Astrocyte (in vitro differentiated cells and primary cell): Measurements from ENCODE around the gene PLD1. TPM values are rescaled to one million over a fixed set of nuclear protein-coding genes. Genes with fewer than 3 reads are reported as not detected.

ENCODE experiments used
- DNase-seq: peaks from one replicate; pipeline ENCODE4 v3.0.0-alpha.2; 2010; ENCODE audit warnings: low read depth
- FAIRE-seq: peaks from 2 replicates; lab custom pipeline; 2011; peaks lifted over from hg19 to GRCh38; lab: Jason Lieb, UNC
- H2AFZ ChIP-seq: 2 replicates; pipeline ENCODE4 v1.6.0; 2012; ENCODE audit warnings: low read depth, low read length, inconsistent platforms
- H3K27ac ChIP-seq: 2 replicates; pipeline ENCODE4 v1.5.1; 2011; ENCODE audit warnings: low read depth, low read length, inconsistent platforms
- H3K27me3 ChIP-seq: 2 replicates; pipeline ENCODE4 v1.6.0; 2011; ENCODE audit warnings: low read length, inconsistent platforms; ENCODE audit not compliant: insufficient read depth
- H3K36me3 ChIP-seq: 2 replicates; pipeline ENCODE4 v1.5.1; 2011; ENCODE audit warnings: low read length, inconsistent platforms; ENCODE audit not compliant: insufficient read depth
- H3K4me1 ChIP-seq: 2 replicates; pipeline ENCODE4 v1.5.1; 2011; ENCODE audit warnings: low read length, inconsistent platforms; ENCODE audit not compliant: insufficient read depth
- H3K4me2 ChIP-seq: 2 replicates; pipeline ENCODE4 v1.6.0; 2012; ENCODE audit warnings: low read length, inconsistent platforms
- H3K4me3 ChIP-seq: 2 replicates; pipeline ENCODE4 v1.5.1; 2011; ENCODE audit warnings: low read depth, mild to moderate bottlenecking, low read length, inconsistent platforms; ENCODE audit not compliant: insufficient read depth
- H3K79me2 ChIP-seq: 2 replicates; pipeline ENCODE4 v1.6.0; 2012; ENCODE audit warnings: mild to moderate bottlenecking, low read length, inconsistent platforms; ENCODE audit not compliant: insufficient read depth
- H3K9ac ChIP-seq: 2 replicates; pipeline ENCODE4 v1.6.0; 2012; ENCODE audit warnings: mild to moderate bottlenecking, low read length, inconsistent platforms
- H3K9me3 ChIP-seq: 2 replicates; pipeline ENCODE4 v1.5.1; 2012; ENCODE audit warnings: low read depth, mild to moderate bottlenecking, low read length, inconsistent platforms; ENCODE audit not compliant: insufficient read depth
- H4K20me1 ChIP-seq: 2 replicates; pipeline ENCODE4 v1.6.0; 2012; ENCODE audit warnings: low read length, inconsistent platforms; ENCODE audit not compliant: insufficient read depth
- H3K27ac Mint-ChIP-seq: one replicate; pipeline ENCODE4 v1.8.0; 2021; ENCODE audit warnings: mild to moderate bottlenecking, mixed read lengths; ENCODE audit not compliant: unreplicated experiment
- H3K27me3 Mint-ChIP-seq: one replicate; pipeline ENCODE4 v1.8.0; 2021; ENCODE audit warnings: low read depth, mixed read lengths; ENCODE audit not compliant: unreplicated experiment
- H3K36me3 Mint-ChIP-seq: one replicate; pipeline ENCODE4 v1.8.0; 2021; ENCODE audit warnings: low read depth, mixed read lengths; ENCODE audit not compliant: unreplicated experiment
- H3K4me1 Mint-ChIP-seq: one replicate; pipeline ENCODE4 v1.8.0; 2021; ENCODE audit warnings: low read depth, mixed read lengths; ENCODE audit not compliant: unreplicated experiment
- H3K4me3 Mint-ChIP-seq: one replicate; pipeline ENCODE4 v1.8.0; 2021; ENCODE audit warnings: mild to moderate bottlenecking, moderate library complexity, mixed read lengths; ENCODE audit not compliant: unreplicated experiment
- H3K9me3 Mint-ChIP-seq: one replicate; pipeline ENCODE4 v1.8.0; 2021; ENCODE audit warnings: mild to moderate bottlenecking, mixed read lengths; ENCODE audit not compliant: unreplicated experiment
- CTCF ChIP-seq: IDR thresholded peaks from 2 replicates; pipeline ENCODE4 v1.5.1; 2011; ENCODE audit warnings: low read depth, mild to moderate bottlenecking, inconsistent platforms, low read length, moderate library complexity; ENCODE audit not compliant: insufficient read depth
- EZH2 ChIP-seq: IDR thresholded peaks from 2 replicates; pipeline ENCODE4 v1.6.1; 2012; ENCODE audit warnings: mild to moderate bottlenecking, low read length, inconsistent platforms; ENCODE audit not compliant: insufficient read depth
- total RNA-seq: library from RNA; stranded (reverse); gene quantifications from 2 replicates; pipeline ENCODE4 v1.2.1, GENCODE V29; 2021

PLD1 gene
- total RNA-seq, 1 donor from 2014 or later, result 21.5 TPM

- H3K9ac ChIP-seq, result no peak overlapping the region
- H3K36me3 ChIP-seq, result no peaks in the 10 kb centered on the region
- no peaks in the 10 kb centered on the region for H4K20me1 ChIP-seq
- peaks cover 5% of the 10 kb centered on the region for H3K4me1 Mint-ChIP-seq
- no peak overlapping the region for H3K27ac ChIP-seq
- H3K4me2 ChIP-seq, result no peak overlapping the region
- H3K36me3 Mint-ChIP-seq, result peaks cover 26% of the 10 kb centered on the region
- H3K4me3 ChIP-seq, result no peak overlapping the region
- no peaks in the 10 kb centered on the region for H3K27me3 ChIP-seq
- peaks cover under 1% of the 10 kb centered on the region for H3K4me1 ChIP-seq
- TF ChIP-seq EZH2, result no peak
- TF ChIP-seq CTCF, result no peak
- no peak overlapping the region for H3K27ac Mint-ChIP-seq
- H3K4me3 Mint-ChIP-seq, result no peak overlapping the region
- DNase-seq, result peak; percentile 12
- H3K27me3 Mint-ChIP-seq, result no peaks in the 10 kb centered on the region
- FAIRE-seq, result no peak
- H3K9me3 Mint-ChIP-seq, result peaks cover 4% of the 10 kb centered on the region
- no peaks in the 10 kb centered on the region for H3K79me2 ChIP-seq
- no peak overlapping the region for H2AFZ ChIP-seq
- peaks cover 4% of the 10 kb centered on the region for H3K9me3 ChIP-seq
Observed at GRCh38 chr3:171615686-171616085, 194.6 kb downstream of the PLD1 start.

GRCh38 chr3:171615281-171615680 is 195.0 kb downstream of the PLD1 start:
- no peak for FAIRE-seq
- Histone ChIP-seq H4K20me1 (no peaks in the 10 kb centered on the region), H3K27me3 (no peaks in the 10 kb centered on the region)

More at GRCh38 chr3:171615281-171615680, 195.0 kb downstream of the PLD1 start:
- Histone ChIP-seq H3K4me3 (no peak overlapping the region), H3K79me2 (no peaks in the 10 kb centered on the region), H3K36me3 (no peaks in the 10 kb centered on the region), H3K9ac (no peak overlapping the region), H3K4me2 (no peak overlapping the region), H2AFZ (no peak overlapping the region), H3K9me3 (peaks cover 4% of the 10 kb centered on the region), H3K4me1 (no peaks in the 10 kb centered on the region), H3K27ac (no peak overlapping the region)
- Mint-ChIP-seq H3K4me1 (peaks cover 5% of the 10 kb centered on the region), H3K27me3 (no peaks in the 10 kb centered on the region), H3K9me3 (peaks cover 4% of the 10 kb centered on the region), H3K36me3 (peaks cover 26% of the 10 kb centered on the region), H3K27ac (no peak overlapping the region), H3K4me3 (no peak overlapping the region)
- no peak for TF ChIP-seq CTCF
- no peak for TF ChIP-seq EZH2
- DNase-seq, result no peak
